Measurements from ENCODE around the gene GRK3.

The GRK3 gene

DNA sequence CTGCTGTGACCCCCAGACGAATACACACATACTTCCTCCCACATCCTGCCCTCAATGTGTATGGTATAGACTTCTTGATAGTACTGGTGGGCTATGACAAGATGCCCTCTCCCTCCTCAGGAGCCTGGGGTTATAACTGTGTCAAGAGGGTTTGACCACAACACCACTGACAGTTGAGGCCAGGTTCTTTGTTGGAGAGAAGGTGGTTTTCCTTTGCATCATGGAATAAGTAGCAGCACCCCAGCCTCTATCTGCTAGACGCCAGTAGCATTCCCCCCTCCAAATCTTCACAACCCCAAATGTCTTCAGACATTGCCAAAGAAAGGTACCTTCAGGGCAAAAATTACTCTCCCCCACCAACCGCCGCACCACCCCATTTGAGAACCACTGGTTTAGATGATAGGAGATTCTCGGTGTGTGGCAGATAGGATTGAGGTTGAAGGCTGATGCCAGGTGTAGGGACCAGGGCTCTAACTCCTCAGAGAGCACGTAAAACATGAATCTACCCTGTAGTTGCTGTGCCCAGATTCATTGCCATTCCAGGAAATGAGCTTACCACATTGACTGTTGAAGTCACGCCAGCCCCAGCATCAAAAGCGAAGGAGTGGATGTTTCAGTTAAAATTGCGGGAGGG lies 172.0 kb downstream of the GRK3 start:
- peak; percentile 14 for DNase-seq (ENCODE audit: low read depth)

DNA sequence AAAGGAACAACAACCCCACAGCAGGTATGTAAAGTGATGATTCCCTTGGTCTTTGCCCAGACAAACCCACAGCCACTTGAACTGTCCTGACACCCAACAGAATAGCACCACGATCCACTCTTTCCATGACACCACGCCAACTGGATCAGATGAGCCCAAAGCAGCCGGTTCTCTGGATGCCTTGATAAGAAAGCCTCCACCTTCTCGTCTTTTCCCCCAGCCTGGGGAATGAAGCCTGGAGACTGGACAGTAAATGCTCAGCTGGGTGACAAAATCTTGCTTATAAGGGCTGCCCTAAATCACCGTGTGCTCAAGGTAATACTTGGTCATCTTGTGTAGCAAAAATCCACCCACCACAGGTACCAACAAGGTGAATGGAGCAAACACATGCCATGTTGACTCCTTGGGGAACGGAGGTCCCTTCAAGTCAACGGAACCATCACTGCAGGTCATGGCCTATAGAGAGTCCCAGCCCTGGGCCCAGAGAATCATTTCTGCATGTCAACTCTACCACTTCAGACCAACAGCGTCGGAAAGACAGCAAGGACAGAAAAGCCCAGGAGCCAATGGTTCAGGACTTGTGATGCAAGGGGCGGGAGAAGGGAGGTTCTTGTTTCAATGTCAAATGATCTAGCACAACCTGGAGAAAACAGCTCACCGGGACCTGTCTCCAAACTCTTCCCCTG lies 175.3 kb downstream of the GRK3 start:
- no peak for DNase-seq (ENCODE audit: low read depth)

DNA sequence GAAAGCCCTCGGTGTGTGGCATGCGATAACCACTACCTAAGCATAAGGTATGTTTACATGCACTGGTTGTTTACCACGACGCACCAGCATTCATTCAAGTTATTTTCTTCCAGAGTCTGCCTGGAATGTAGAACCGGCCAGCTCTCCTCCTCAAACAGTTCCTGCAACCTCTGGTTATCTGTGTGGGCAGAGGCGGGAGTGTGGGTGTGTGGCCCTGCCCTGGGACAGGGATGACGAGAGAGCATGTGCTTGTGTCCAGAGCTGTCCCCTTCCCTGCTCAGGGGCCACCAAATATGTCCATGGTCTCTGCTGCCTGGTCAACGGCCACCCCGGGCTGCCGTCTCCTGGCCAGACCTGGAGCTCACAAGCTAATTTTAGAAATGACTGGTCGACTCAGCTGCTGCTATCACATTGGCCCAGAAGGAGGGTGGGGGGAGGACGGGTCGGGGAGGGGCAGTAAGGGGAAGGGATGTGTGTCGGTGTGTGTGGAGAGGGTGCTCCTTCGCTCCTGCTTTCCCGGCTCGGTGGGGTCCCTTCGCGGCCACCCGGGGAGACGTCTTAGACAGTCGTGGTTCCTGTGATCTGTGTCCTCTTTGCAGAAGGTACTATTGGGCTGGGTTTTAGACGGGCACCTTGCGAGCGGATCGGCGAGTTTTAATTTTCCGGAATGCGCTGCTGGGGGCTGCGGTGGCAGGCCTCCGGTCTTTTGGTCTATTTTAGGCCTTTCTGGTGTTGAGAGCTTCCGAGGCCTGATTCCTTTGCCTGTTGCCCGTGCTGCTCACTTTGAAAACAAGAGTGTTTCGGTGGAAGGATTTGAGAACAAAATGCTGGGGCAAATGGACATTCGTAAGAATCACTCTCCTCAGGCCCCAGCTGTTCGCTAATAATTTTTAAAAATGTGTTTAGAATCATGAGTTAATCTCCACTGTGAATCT lies 177.5 kb downstream of the GRK3 start, which contains the start of gene MYO18B:
Gene MYO18B, plus strand, starts transcription at position 497 of the 935 bp plus-strand sequence. CDS start 18,905 bp downstream, outside the sequence.
- no peak for DNase-seq (ENCODE audit: low read depth)

DNA sequence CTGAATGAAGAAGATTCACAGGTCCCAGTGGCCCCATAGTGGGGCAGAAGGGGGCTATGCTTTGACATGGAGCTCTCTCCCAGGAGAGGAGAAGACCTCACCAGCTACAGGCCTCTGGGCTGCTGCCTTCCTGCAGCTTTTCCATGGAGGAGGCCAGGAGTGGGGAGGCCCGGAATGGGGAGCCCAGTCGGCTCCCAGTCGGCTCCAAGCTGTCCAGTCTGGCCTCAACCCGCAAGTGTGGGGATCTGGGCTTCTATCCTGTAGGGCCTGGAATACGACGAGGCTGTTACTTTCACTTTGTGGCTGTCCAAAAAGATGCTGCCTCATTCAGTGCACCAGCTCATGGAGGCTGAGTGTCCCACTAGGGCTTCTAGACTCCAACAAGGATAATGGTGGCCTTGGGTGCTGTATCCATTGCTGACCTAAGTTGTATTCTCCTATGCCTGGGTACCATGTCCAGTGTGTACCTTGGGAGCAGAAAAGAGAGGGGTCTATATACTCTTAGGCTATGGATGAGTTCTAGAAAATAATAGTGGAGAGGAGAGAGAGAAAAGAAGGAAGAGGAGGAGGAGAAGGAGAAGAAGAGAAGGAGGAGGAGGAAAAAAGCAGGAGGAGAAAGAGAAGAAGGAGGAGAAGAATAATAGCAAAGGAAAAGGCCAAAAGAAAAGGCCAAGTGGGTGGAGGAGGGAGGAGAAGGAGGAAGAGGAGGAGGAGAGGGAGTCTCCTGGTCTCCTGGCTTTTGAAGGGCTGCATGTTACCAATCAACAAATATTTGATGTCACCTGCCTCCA lies 178.6 kb downstream of the GRK3 start:
- no peak for DNase-seq (ENCODE audit: low read depth)

DNA sequence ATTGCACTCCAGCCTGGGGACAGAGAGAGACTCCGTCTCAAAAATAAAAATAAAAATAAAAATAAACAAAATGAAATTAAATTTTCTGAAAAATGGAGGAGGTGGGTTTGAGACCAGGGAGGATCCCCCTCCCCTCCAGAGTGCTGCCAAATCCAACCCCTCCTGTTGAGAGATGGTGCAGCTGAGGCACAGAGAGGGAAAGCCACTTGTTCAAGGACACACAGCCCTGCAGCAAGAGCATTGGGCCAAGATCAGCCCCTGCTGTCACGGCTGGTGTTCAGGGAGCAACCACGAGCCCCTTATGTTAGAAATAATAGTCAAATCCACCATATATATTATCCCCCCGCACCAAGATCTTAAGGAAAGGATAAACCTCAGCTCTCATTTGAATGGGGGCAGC lies 180.2 kb downstream of the GRK3 start:
- DNase-seq (ENCODE audit: low read depth): no peak

DNA sequence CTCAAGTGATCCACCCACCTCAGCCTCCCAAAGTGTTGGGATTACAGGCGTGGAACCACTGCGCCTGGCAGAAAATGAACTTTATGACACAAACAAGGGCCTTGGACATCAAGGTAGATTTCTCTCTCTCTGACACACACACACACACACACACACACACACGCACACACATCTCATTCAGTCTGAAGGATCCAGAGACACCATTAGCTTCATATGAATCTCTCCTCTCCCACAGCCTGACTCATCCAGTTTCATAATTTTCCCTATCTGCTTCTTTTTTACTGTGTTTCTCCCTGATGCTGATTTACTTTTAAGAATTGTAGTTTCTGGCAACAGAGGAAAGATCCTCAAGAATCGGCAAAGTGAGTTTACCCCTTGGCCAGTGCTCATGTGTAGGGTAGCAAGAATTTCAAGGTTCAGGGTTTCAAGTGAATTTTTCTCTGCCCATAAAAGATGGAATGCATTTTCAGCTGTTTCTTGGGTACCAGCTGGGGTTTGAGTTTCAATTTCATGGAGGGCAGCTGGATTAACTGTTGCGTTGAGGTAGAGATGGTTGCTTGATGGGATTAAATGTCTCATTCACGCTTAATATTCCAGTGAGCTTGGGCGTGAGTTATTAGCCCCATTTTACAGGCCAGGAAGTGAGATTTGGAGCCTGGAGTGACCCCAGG lies 181.0 kb downstream of the GRK3 start:
- no peak for DNase-seq (ENCODE audit: low read depth)

DNA sequence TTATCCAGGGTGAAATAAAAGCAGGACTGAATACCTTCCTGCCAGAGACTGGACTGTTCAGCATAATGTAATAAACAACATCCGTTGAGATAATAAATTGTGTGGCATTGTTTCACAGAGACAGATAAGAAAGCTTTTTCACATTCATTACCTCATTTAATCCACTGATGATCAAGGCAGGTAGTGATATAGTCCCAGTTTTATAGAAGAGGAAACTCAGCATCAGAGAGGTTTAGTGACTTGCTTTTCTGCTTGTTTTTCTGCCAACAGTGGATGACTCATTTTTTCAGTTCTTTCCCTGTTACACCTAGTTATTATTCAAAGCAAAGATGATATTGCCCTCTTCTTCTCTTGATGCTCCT lies 181.5 kb downstream of the GRK3 start:
- DNase-seq (ENCODE audit: low read depth): no peak

DNA sequence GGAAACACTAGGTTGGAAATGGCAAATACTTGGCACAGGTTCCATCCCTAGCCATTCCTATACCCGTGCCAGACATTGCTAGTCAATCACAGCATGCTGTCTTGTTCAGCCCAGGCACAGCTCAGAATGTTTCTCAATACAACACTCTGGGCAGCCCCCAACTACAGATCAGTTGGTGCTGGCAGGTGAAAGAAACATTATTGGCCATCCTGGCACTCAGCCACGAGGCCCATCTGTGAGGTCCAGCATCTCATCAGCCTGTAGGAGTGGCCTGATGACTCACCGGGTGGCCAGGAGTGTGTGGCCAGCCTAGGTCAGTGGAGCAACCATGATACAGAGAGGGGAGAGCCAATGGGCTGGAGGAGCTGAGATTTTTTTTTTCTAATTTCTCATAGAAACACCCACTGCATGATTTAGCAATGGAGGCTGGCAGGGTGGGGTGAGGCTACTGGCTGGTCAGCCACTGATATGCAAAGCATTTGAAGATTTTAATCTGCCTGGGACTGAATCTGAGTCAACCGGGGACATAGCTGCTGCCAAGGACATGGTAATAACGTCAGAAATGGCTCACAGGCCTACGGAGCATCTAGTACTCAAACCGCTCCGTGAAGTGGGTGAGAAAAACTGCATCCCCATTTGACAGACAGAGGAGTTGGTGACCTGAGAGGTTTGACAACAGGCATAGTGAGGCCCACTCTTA lies 182.9 kb downstream of the GRK3 start:
- DNase-seq (ENCODE audit: low read depth): no peak

DNA sequence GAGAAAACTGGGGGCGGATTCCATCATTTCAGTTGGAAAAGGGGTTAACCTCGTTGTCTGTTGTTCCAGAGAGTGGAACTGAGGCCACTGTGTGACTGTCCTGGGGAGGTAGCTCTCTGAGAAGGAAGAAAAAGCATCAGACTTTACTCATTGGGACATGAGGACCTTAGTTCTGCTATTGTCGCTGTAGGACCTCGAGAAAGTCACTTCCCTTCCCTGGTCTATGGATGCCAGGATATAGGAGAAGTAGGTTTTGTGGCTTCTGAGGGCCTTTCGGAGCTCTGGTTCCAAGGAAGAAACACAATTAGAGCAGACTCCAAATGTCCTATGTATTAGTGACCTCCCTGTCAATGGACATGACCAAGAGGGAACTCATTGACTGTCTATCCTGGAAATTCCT lies 183.7 kb downstream of the GRK3 start:
- DNase-seq (ENCODE audit: low read depth): no peak

DNA sequence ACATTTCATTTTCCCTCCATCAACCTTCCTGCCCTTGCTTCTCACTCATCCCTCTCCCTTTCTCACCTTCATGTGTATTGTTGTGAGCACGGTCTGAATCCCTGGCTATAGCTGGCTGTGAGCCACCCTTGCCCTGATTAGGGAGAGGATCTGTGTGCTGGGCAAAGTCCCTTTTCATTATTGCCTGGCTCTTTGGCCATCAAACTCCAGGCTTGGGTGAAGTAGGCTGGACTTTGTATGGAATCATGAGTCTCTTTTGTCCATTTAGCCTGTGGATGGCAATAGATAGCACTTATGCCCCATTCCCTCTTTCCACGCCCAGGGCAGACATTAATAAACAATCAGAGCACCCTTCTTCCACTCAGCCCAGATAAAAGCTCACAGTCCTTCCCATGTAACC lies 184.2 kb downstream of the GRK3 start:
- no peak for DNase-seq (ENCODE audit: low read depth)

DNA sequence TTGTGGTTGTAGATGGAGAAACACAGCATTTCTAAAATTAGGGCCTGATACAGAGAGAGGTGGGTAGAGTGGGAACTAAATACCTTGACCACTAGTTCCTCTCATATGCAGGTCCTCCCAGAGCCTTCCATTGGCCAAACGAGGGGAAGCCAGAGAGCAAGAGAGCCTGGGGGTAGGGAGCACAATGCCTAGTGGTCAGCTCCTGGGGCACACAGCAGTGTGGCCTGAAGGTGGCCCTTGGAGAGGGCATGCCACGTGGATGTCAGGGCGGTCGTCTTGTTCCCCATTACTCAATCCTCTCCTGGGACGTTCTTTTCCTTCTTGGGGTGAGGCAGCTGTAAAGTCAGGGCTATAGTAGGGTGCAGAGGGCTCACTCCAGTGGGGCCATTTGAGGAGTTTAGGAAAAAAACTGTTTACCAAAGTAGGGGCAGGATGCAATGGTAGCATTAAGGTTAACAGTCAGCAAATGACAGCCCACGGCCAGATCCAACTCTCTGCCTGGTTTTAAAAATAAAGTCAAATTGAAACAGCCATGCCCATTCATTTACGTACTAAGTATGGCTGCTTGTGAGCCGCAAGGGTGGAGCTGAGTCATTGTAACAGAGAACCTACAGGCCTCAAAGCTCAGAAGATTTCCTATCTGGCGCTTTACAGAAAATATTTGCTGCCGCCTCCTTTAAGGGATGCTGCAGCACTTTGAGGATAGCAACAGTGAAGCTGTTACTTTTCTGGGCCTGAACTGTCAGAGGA lies 185.1 kb downstream of the GRK3 start:
- no peak for DNase-seq (ENCODE audit: low read depth)

DNA sequence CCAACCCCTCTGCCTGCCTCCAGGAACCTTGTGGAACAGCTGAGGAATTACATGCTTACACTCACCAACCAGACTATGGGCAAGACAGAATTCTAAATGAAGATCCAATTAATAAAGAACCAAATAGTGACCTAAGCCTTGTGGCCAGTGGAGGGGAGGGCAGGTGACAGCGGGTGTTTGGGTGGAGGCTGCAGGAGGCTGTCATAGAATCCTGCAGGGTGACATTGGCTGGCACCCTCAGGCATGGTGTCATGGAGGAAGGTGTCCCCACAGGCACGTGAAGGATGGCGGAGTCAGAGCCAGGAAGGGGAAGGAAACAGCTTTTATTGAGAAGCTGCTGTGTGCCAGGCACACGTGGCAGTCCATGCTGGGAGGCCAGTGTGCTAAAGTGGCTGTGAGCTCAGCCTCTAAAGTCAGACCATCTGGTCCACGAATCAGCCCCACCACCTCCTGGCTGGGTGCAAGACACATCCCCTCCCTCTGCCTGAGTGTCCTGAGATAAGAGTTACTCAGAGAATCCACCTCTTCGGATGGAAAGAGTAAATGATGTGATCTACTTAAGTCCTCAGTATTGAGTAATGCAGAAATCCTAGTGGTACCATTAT lies 186.2 kb downstream of the GRK3 start:
- no peak for DNase-seq (ENCODE audit: low read depth)

DNA sequence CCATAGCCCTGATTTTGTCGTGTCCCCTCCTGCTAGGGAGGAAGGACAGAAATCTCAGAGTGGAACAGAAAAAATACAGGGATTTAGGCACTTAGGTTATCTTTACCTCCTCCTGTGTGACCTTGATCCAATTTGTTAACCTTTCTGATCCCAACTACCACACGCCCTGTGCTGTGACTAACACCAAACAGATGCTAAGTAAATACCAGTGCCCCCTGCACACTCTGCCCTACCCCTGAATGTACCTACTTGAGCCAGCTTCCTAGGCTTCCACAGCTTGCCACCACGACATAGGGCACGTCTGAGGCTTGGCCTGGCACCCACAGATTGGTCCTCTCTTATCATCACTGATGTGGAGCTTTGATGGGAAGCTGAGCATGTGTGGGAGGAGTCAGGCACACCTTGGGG lies 186.7 kb downstream of the GRK3 start:
- DNase-seq (ENCODE audit: low read depth): no peak

DNA sequence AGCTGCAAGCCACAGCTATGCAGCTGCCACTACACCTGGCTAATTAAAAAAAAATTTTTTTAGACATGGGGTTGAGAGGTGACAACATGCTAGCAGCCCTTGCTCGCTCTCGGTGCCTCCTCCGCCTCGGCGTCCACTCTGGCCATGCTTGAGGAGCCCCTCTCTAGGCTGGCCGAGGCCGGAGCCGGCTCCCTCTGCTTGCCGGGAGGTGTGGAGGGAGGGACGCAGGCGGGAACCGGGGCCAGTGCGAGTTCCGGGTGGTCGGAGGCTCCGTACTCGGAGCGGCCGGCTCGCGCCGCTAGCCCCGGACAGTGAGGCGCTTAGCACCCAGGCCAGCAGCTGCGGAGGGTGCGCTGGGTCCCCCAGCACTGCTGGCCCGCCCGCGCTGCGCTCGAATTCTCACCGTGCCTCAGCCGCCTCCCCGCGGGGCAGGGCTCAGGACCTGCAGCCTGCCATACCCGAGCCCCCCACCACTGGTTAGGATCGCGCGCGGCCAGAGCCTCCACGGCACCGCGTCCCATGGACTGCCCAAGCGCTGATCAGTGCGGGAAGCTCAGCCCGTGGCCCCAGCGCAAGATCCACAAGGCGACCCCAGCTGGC lies 188.2 kb downstream of the GRK3 start:
- no peak for DNase-seq (ENCODE audit: low read depth)

DNA sequence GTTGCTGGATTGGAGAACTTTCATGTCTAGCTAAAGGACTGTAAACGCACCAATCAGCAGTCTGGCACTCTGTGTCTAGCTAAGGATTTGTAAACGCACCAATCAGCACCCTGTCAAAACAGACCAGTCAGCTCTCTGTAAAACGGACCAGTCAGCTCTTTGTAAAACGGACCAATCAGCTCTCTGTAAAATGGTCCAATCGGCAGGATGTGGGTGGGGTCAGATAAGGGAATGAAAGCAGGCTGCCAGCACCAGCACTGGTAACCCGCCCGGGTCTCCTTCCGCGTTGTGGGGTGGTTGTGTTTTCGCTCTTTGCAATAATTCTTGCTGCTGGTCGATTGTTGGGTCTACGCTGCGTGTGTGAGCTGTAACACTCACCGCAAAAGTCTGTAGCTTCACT lies 188.8 kb downstream of the GRK3 start:
- no peak for DNase-seq (ENCODE audit: low read depth)

DNA sequence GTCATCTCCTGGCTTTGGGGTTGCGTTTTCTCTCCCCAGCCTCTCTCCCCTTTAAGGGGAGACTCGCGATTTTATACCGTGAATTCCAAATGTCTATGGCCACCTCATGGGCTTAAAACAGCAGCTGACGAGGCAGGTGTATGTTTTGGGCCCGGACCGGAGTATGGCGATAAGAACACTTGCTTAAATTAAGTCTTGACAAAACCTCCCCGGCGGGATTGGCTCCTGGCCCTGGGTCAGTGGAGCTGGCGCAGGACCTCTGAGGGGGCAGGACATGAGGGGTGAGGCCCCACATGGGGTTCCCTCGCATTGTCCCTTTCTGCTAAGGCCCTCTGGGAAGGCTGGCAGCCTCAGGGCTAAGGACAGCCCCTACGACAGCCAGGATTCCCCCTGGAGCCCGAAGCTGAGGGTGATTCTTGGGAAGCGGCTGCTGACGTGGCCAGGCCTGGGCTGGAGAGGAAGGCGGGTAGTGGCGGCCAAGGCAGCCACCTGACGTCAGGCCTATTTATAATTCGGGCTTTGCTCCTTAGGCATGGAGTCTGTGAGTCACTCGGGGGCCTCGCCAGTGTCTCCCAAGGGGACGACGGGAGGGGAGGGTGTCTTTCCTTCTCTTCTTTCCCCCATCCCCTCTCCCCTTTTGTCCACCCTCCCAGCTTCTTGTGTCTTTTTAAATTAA lies 190.2 kb downstream of the GRK3 start:
- DNase-seq (ENCODE audit: low read depth): no peak

DNA sequence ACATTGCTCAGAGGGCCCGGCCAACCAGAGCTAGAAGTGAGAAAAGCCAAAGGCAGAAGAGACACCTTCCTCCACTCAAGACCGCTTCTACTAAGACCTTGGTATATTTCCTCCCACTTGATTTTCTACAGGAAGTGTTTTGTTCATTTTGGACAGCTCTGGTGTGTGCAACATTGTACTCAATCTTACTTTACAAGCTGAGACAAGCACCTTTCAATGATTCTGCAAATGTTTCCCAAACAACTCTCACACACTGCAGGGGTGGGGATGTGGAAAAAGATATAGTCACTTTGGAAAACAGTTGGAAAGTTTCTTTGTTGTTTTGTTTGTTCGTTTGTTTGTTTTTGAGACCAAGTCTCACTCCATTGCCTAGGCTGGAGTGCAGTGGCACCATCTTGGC lies 193.2 kb downstream of the GRK3 start:
- DNase-seq (ENCODE audit: low read depth): no peak

DNA sequence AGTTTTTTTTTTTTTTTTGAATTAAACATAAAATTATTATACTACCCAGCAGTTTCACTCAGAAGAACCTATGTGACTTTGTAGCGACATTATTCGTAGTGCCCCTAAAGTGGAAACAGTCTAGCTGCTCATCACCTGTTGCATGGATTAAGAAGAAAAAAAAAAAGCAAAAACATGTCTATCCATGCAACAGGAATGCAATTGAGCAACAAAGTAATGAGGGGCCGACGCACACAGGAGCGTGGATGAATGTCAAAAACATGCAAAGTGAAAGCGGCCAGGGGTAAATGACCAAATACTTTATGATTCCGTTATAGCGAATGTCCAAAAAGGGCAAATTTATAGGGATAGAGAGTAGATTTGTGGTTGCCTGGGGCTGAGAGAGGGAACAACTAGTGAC lies 193.8 kb downstream of the GRK3 start:
- DNase-seq (ENCODE audit: low read depth): no peak

DNA sequence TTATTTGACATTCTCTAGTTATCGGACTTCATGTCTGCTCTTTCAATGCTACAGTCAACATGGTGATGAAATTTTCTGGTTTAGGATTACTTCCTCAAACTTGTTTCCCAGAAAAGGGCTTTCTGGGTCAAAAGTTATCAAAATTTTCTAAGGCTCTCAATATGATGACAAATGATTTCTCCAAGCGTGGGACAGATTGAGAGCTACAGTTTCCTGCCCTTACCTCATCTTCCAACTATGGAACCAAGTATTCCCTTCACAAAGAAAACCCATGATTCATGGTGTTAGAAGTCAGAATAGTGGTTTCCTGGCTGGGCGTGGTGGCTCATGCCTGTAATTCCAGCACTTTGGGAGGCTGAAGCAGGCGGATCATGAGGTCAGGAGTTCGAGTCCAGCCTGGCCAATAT lies 195.4 kb downstream of the GRK3 start:
- DNase-seq (ENCODE audit: low read depth): no peak

Measured in activated T-cell treated with anti-CD3 and anti-CD28 coated beads for 1 hour (primary cell).